Loucy (cell line): ENCODE results near the gene TACR1.

Experiments
- CTCF ChIP-seq: fragments of 200-600 bp; sonication (generic); conservative IDR thresholded peaks from 2 replicates; pipeline ENCODE4 v1.5.1; 2014; ENCODE audit warnings: mild to moderate bottlenecking, antibody characterized with exemption, low read length
- EZH2phosphoT487 ChIP-seq: fragments of 200-600 bp; IDR thresholded peaks from 2 replicates; pipeline ENCODE4 v1.6.1; 2018; ENCODE audit warnings: antibody characterized with exemption, mild to moderate bottlenecking, moderate library complexity, borderline replicate concordance

GRCh38 chr2:75047189-75047991 lies 151.9 kb downstream of the TACR1 start:
- TF ChIP-seq CTCF (no peak), EZH2phosphoT487 (no peak)
